Measurements from ENCODE around the gene CYBC1. TPM values are rescaled to one million over a fixed set of nuclear protein-coding genes. Genes with fewer than 3 reads are reported as not detected.

The CYBC1 gene
- total RNA-seq, 1 donor from 2014 or later: 253 TPM

Other genes starting within 250 kb of the CYBC1 start
- 59.5 and 60.8 TPM in 2 replicates for gene CCDC57, start 237.9 kb downstream of the CYBC1 start, total RNA-seq
- gene SLC16A3, start 221.7 kb downstream of the CYBC1 start, total RNA-seq: 111 and 115 TPM in 2 replicates
- gene CSNK1D, start 177.1 kb downstream of the CYBC1 start, total RNA-seq: 154 and 161 TPM in 2 replicates
- 454 and 455 TPM in 2 replicates for gene CD7, start 133.1 kb downstream of the CYBC1 start, total RNA-seq
- gene SECTM1, start 117.0 kb downstream of the CYBC1 start, total RNA-seq: 3.3 and 4.2 TPM in 2 replicates
- gene TEX19, start 91.5 kb downstream of the CYBC1 start, total RNA-seq: 0.10 TPM in 1 of 2 replicates, not detected in the other
- 0.20 TPM in 1 of 2 replicates, not detected in the other for gene UTS2R, start 79.0 kb downstream of the CYBC1 start, total RNA-seq
- 30.5 and 33.0 TPM in 2 replicates for gene HEXD, start 32.4 kb downstream of the CYBC1 start, total RNA-seq
- gene OGFOD3, start 32.2 kb downstream of the CYBC1 start, total RNA-seq: 28.7 and 34.7 TPM in 2 replicates
- 99.0 and 103 TPM in 2 replicates for gene NARF, start 8.0 kb upstream of the CYBC1 start, total RNA-seq
- 97.7 and 98.1 TPM in 2 replicates for gene FOXK2, start 69.0 kb upstream of the CYBC1 start, total RNA-seq
- gene WDR45B, start 197.7 kb upstream of the CYBC1 start, total RNA-seq: 55.1 and 56.7 TPM in 2 replicates
- gene RAB40B, start 247.9 kb upstream of the CYBC1 start, total RNA-seq: 3.6 and 5.2 TPM in 2 replicates